Measurements from ENCODE around the gene KIR3DL2.
"Not testable (repeated sequence)": the region's sequence is repeated elsewhere in the genome, so short reads cannot be mapped to it uniquely, and the experiment has no call there.

The KIR3DL2 gene

GRCh38 chr19:54843171-54843570 lies 7.1 kb upstream of the KIR3DL2 start:
- not testable (repeated sequence) for DNase-seq (ENCODE audit: insufficient read length, low spot score); FAIRE-seq

GRCh38 chr19:54850930-54851329 lies 687 bp downstream of the KIR3DL2 start:
- DNase-seq (ENCODE audit: insufficient read length, low spot score) (no peak), FAIRE-seq (no peak)
- TF ChIP-seq SPI1 (IDR thresholded peaks at IDR 0.05; ENCODE audit: low read depth, low read length), result no peak

- FAIRE-seq (no peak), DNase-seq (ENCODE audit: insufficient read length, low spot score) (no peak)
- TF ChIP-seq POLR2A (IDR thresholded peaks at IDR 0.05; ENCODE audit: low read depth, low read length) (no peak), TAF1 (IDR thresholded peaks at IDR 0.05; ENCODE audit: low read depth, low read length) (no peak), POLR2AphosphoS5 (IDR thresholded peaks at IDR 0.05; ENCODE audit: low read depth, low read length) (no peak), SPI1 (IDR thresholded peaks at IDR 0.05; ENCODE audit: low read depth, low read length) (no peak), POU2F2 (IDR thresholded peaks at IDR 0.05; ENCODE audit: low read depth, low read length) (no peak), PAX5 (IDR thresholded peaks at IDR 0.05; ENCODE audit: insufficient read depth, low read length, severe bottlenecking) (no peak)
These were observed 1.1 kb downstream of the KIR3DL2 start for GRCh38 chr19:54851353-54851752.

- not testable (repeated sequence) for FAIRE-seq; DNase-seq (ENCODE audit: insufficient read length, low spot score)
These were observed 5.0 kb downstream of the KIR3DL2 start for GRCh38 chr19:54855241-54855640.

GRCh38 chr19:54858476-54858875 lies 8.2 kb downstream of the KIR3DL2 start:
- DNase-seq (ENCODE audit: insufficient read length, low spot score); FAIRE-seq: not testable (repeated sequence)

GRCh38 chr19:54859421-54859820 lies 9.2 kb downstream of the KIR3DL2 start:
- DNase-seq (ENCODE audit: insufficient read length, low spot score), result not testable (repeated sequence)

GRCh38 chr19:54863459-54863858 lies 13.2 kb downstream of the KIR3DL2 start:
- DNase-seq (ENCODE audit: insufficient read length, low spot score); FAIRE-seq: not testable (repeated sequence)

More at GRCh38 chr19:54859421-54859820, 9.2 kb downstream of the KIR3DL2 start:
- FAIRE-seq, result not testable (repeated sequence)

GRCh38 chr19:54871696-54872095 lies 21.5 kb downstream of the KIR3DL2 start:
- no peak for DNase-seq (ENCODE audit: insufficient read length, low spot score)
- no peak for FAIRE-seq
- TF ChIP-seq POLR2AphosphoS5 (IDR thresholded peaks at IDR 0.05; ENCODE audit: low read depth, low read length), result no peak
- no peak for TF ChIP-seq TAF1 (IDR thresholded peaks at IDR 0.05; ENCODE audit: low read depth, low read length)
- no peak for TF ChIP-seq POLR2A (IDR thresholded peaks at IDR 0.05; ENCODE audit: low read depth, low read length)
- no peak for TF ChIP-seq PAX5 (IDR thresholded peaks at IDR 0.05; ENCODE audit: insufficient read depth, low read length, severe bottlenecking)
- no peak for TF ChIP-seq POU2F2 (IDR thresholded peaks at IDR 0.05; ENCODE audit: low read depth, low read length)
- TF ChIP-seq SPI1 (IDR thresholded peaks at IDR 0.05; ENCODE audit: low read depth, low read length), result no peak

- FAIRE-seq, result no peak
- TF ChIP-seq POLR2A (IDR thresholded peaks at IDR 0.05; ENCODE audit: low read depth, low read length), result no peak
- TF ChIP-seq POU2F2 (IDR thresholded peaks at IDR 0.05; ENCODE audit: low read depth, low read length), result no peak
- TF ChIP-seq SPI1 (IDR thresholded peaks at IDR 0.05; ENCODE audit: low read depth, low read length), result no peak
- TF ChIP-seq TAF1 (IDR thresholded peaks at IDR 0.05; ENCODE audit: low read depth, low read length), result no peak
- TF ChIP-seq POLR2AphosphoS5 (IDR thresholded peaks at IDR 0.05; ENCODE audit: low read depth, low read length), result no peak
- no peak for TF ChIP-seq PAX5 (IDR thresholded peaks at IDR 0.05; ENCODE audit: insufficient read depth, low read length, severe bottlenecking)
- no peak for DNase-seq (ENCODE audit: insufficient read length, low spot score)
These were observed 23.7 kb downstream of the KIR3DL2 start, which contains the start of gene FCAR for GRCh38 chr19:54873990-54874389. Gene FCAR, plus strand, starts transcription at chr19:54874235. Its CDS starts 55 bp downstream, at chr19:54874290.

- FAIRE-seq (no peak), DNase-seq (ENCODE audit: insufficient read length, low spot score) (no peak)
- TF ChIP-seq SPI1 (IDR thresholded peaks at IDR 0.05; ENCODE audit: low read depth, low read length) (peak; percentile 53), POU2F2 (IDR thresholded peaks at IDR 0.05; ENCODE audit: low read depth, low read length) (no peak)
These were observed 25.3 kb downstream of the KIR3DL2 start for GRCh38 chr19:54875506-54875905.

GRCh38 chr19:54877471-54877870 lies 27.2 kb downstream of the KIR3DL2 start:
- TF ChIP-seq PAX5 (IDR thresholded peaks at IDR 0.05; ENCODE audit: insufficient read depth, low read length, severe bottlenecking) (no peak), POLR2A (IDR thresholded peaks at IDR 0.05; ENCODE audit: low read depth, low read length) (no peak), TAF1 (IDR thresholded peaks at IDR 0.05; ENCODE audit: low read depth, low read length) (no peak), POU2F2 (IDR thresholded peaks at IDR 0.05; ENCODE audit: low read depth, low read length) (no peak), POLR2AphosphoS5 (IDR thresholded peaks at IDR 0.05; ENCODE audit: low read depth, low read length) (no peak), SPI1 (IDR thresholded peaks at IDR 0.05; ENCODE audit: low read depth, low read length) (no peak)
- no peak for DNase-seq (ENCODE audit: insufficient read length, low spot score)
- no peak for FAIRE-seq

- TF ChIP-seq TAF1 (IDR thresholded peaks at IDR 0.05; ENCODE audit: low read depth, low read length) (no peak), POLR2AphosphoS5 (IDR thresholded peaks at IDR 0.05; ENCODE audit: low read depth, low read length) (no peak), SPI1 (IDR thresholded peaks at IDR 0.05; ENCODE audit: low read depth, low read length) (no peak), POU2F2 (IDR thresholded peaks at IDR 0.05; ENCODE audit: low read depth, low read length) (no peak), PAX5 (IDR thresholded peaks at IDR 0.05; ENCODE audit: insufficient read depth, low read length, severe bottlenecking) (no peak), POLR2A (IDR thresholded peaks at IDR 0.05; ENCODE audit: low read depth, low read length) (no peak)
- no peak for DNase-seq (ENCODE audit: insufficient read length, low spot score)
- FAIRE-seq, result no peak
These were observed 31.6 kb downstream of the KIR3DL2 start for GRCh38 chr19:54881884-54882283.

All from GM12891 (cell line).